Esophagus muscularis mucosa (tissue), 4 donors: ENCODE measurements around the gene KIF5C. TPM values are rescaled to one million over a fixed set of nuclear protein-coding genes. Genes with fewer than 3 reads are reported as not detected.

Experiments
- DNase-seq: peaks from one replicate; pipeline ENCODE4 v3.0.0-alpha.2; 2017; ENCODE audit errors: extremely low spot score
- H3K27ac ChIP-seq, 4 donors: fragments of 200-600 bp; sonication (generic); replicated peaks in 1 of 4; 1 replicate in 3 of 4; 2 replicates in 1 of 4; pipeline ENCODE4 v1.5.1; 2016 to 2019; ENCODE audit warnings: mild to moderate bottlenecking in 1 of 4
- H3K27me3 ChIP-seq, 4 donors: fragments of 200-600 bp; sonication (generic); one replicate each; pipeline versions ENCODE4 v1.5.1 to v1.6.0; 2016 to 2019
- H3K36me3 ChIP-seq, 4 donors: fragments of 200-600 bp; sonication (generic); one replicate each; pipeline ENCODE4 v1.5.1; 2016 to 2019
- H3K4me1 ChIP-seq, 4 donors: fragments of 200-600 bp; sonication (generic); one replicate each; pipeline ENCODE4 v1.5.1; 2016 to 2019
- H3K4me3 ChIP-seq, 4 donors: fragments of 200-600 bp; sonication (generic); 1 replicate in 2 of 4; 2 replicates in 2 of 4; pipeline ENCODE4 v1.5.1; 2016 to 2019; ENCODE audit warnings: mild to moderate bottlenecking in 4 of 4, moderate library complexity in 1 of 4
- H3K9me3 ChIP-seq, 4 donors: fragments of 200-600 bp; sonication (generic); 1 replicate in 3 of 4; 2 replicates in 1 of 4; pipeline ENCODE4 v1.5.1; 2016 to 2019
- EP300 ChIP-seq: sonication (generic); formaldehyde crosslinking; IDR thresholded peaks from one replicate; pipeline ENCODE4 v1.6.1; 2017; ENCODE audit warnings: antibody characterized with exemption
- POLR2A ChIP-seq: fragments of 450-650 bp; IDR thresholded peaks from one replicate; pipeline ENCODE4 v1.6.1; 2017; ENCODE audit warnings: antibody characterized with exemption, moderate library complexity, mild to moderate bottlenecking, low read depth
- POLR2AphosphoS5 ChIP-seq, 2 donors: sonication (generic); formaldehyde crosslinking; IDR thresholded peaks; one replicate each; pipeline ENCODE4 v1.6.1; 2017; ENCODE audit warnings: antibody characterized with exemption in 2 of 2
- WGBS: methylation state at CpG from one replicate; pipeline ENCODE4 v1.1.5; 2018; 5-methylcytosine and 5-hydroxymethylcytosine counted together
- intact Hi-C: fragments of 100-400 bp; cut with DNase I; formaldehyde crosslinking; loops from one replicate; pipeline ENCODE4 v1.15.1; 2023
- total RNA-seq, 4 donors: library from RNA; depleted of rRNA; stranded (reverse); fragments of >200 nt; gene quantifications; one replicate each; pipeline versions ENCODE4 v1.1.0 to v1.2.1, GENCODE V29; 2016
- TF ChIP-seq, protein P1 (sequence below), 3 experiments: fragments of 200-600 bp in 2 of 3; fragments of 450-650 bp in 1 of 3; sonication (generic) in 2 of 3; IDR thresholded peaks; one replicate each; pipeline ENCODE4 v1.5.1; 2017 to 2019; ENCODE audit warnings: antibody characterized with exemption in 3 of 3, mild to moderate bottlenecking in 2 of 3, moderate library complexity in 1 of 3

Gene KIF5C
- total RNA-seq, 4 donors from 2014 or later: 2.9 to 4.6 (median 3.2) TPM

- H3K27me3 ChIP-seq: no peaks in the 10 kb centered on the region
- intact Hi-C loops: loop anchor here (10.0 kb wide), 1 partner anchor 305 kb away; no protein-coding TSS in a partner anchor
These were observed 134.8 kb downstream of the KIF5C start for GRCh38 chr2:149009576-149010461.

GRCh38 chr2:149012545-149012944, 137.5 kb downstream of the KIF5C start:
- H3K27ac ChIP-seq: no peak overlapping the region
- H3K27me3 ChIP-seq: no peaks in the 10 kb centered on the region
- H3K4me1 ChIP-seq: peaks cover 0 to 6% (median 6%) of the 10 kb centered on the region in 4 donors
- H3K36me3 ChIP-seq: peaks cover 0 to 6% (median 0%) of the 10 kb centered on the region in 4 donors
- intact Hi-C loops: loop anchor here (10.0 kb wide), 1 partner anchor 302 kb away; no protein-coding TSS in a partner anchor
- no peak overlapping the region for H3K4me3 ChIP-seq
- TF ChIP-seq POLR2AphosphoS5 (IDR thresholded peaks at IDR 0.05) (no peak), EP300 (no peak), POLR2A (no peak)
- TF ChIP-seq, protein P1, sequence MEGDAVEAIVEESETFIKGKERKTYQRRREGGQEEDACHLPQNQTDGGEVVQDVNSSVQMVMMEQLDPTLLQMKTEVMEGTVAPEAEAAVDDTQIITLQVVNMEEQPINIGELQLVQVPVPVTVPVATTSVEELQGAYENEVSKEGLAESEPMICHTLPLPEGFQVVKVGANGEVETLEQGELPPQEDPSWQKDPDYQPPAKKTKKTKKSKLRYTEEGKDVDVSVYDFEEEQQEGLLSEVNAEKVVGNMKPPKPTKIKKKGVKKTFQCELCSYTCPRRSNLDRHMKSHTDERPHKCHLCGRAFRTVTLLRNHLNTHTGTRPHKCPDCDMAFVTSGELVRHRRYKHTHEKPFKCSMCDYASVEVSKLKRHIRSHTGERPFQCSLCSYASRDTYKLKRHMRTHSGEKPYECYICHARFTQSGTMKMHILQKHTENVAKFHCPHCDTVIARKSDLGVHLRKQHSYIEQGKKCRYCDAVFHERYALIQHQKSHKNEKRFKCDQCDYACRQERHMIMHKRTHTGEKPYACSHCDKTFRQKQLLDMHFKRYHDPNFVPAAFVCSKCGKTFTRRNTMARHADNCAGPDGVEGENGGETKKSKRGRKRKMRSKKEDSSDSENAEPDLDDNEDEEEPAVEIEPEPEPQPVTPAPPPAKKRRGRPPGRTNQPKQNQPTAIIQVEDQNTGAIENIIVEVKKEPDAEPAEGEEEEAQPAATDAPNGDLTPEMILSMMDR (IDR thresholded peaks at IDR 0.05): no peak
- no peak for DNase-seq
- no peaks in the 10 kb centered on the region for H3K9me3 ChIP-seq
- 87% methylated on average over 9 of the region's 9 CpGs for WGBS

More at GRCh38 chr2:149009576-149010461, 134.8 kb downstream of the KIF5C start:
- DNase-seq: no peak
- 95% methylated on average over 31 of the region's 31 CpGs for WGBS
- TF ChIP-seq, protein P1 (IDR thresholded peaks at IDR 0.05): no peak
- TF ChIP-seq POLR2A (no peak), EP300 (no peak), POLR2AphosphoS5 (IDR thresholded peaks at IDR 0.05) (no peak)
- Histone ChIP-seq H3K4me1 (no peaks in the 10 kb centered on the region), H3K4me3 (no peak overlapping the region), H3K27ac (no peak overlapping the region), H3K36me3 (peaks cover 0 to 6% (median 0%) of the 10 kb centered on the region in 4 donors), H3K9me3 (no peaks in the 10 kb centered on the region)

GRCh38 chr2:149015501-149015900, 140.5 kb downstream of the KIF5C start:
- H3K4me1 ChIP-seq: peaks cover 0 to 7% (median 6%) of the 10 kb centered on the region in 4 donors
- DNase-seq: no peak
- H3K27me3 ChIP-seq: no peaks in the 10 kb centered on the region
- no peaks in the 10 kb centered on the region for H3K36me3 ChIP-seq
- intact Hi-C loops: loop anchor here (10.0 kb wide), 1 partner anchor 299 kb away; no protein-coding TSS in a partner anchor
- no peak overlapping the region for H3K27ac ChIP-seq
- no peaks in the 10 kb centered on the region for H3K9me3 ChIP-seq
- TF ChIP-seq POLR2AphosphoS5 (IDR thresholded peaks at IDR 0.05) (no peak), POLR2A (no peak), EP300 (no peak)
- TF ChIP-seq, protein P1 (IDR thresholded peaks at IDR 0.05): no peak
- WGBS: 100% methylated on average over 1 of the region's 1 CpG
- no peak overlapping the region for H3K4me3 ChIP-seq

GRCh38 chr2:149015926-149016563, 141.0 kb downstream of the KIF5C start:
- Histone ChIP-seq H3K36me3 (no peaks in the 10 kb centered on the region), H3K4me1 (peaks cover 0 to 7% (median 6%) of the 10 kb centered on the region in 4 donors), H3K27ac (no peak overlapping the region), H3K9me3 (no peaks in the 10 kb centered on the region), H3K4me3 (no peak overlapping the region), H3K27me3 (no peaks in the 10 kb centered on the region)
- TF ChIP-seq, protein P1 (IDR thresholded peaks at IDR 0.05): no peak
- TF ChIP-seq POLR2AphosphoS5 (IDR thresholded peaks at IDR 0.05) (no peak), POLR2A (no peak), EP300 (no peak)
- no peak for DNase-seq
- 95% methylated on average over 4 of the region's 4 CpGs for WGBS
- intact Hi-C loops: loop anchor here (10.0 kb wide), 1 partner anchor 299 kb away; no protein-coding TSS in a partner anchor
